ENCODE measurements around the gene NR4A3.

Gene NR4A3

GRCh38 chr9:99859243-99859980 is 37.7 kb downstream of the NR4A3 start:
- FAIRE-seq (no peak), DNase-seq (ENCODE audit: insufficient read length, low spot score) (no peak)
- TF ChIP-seq CTCF (IDR thresholded peaks at IDR 0.05; ENCODE audit: insufficient read depth, missing control alignments), result no peak

- TF ChIP-seq CTCF (IDR thresholded peaks at IDR 0.05; ENCODE audit: insufficient read depth, missing control alignments), result no peak
- DNase-seq (ENCODE audit: insufficient read length, low spot score) (no peak), FAIRE-seq (no peak)
These were observed 38.6 kb downstream of the NR4A3 start for GRCh38 chr9:99860266-99860665.

GRCh38 chr9:99863955-99864354 is 42.3 kb downstream of the NR4A3 start:
- no peak for TF ChIP-seq CTCF (IDR thresholded peaks at IDR 0.05; ENCODE audit: insufficient read depth, missing control alignments)
- DNase-seq (ENCODE audit: insufficient read length, low spot score), result no peak
- no peak for FAIRE-seq

GRCh38 chr9:99866398-99866797 is 44.7 kb downstream of the NR4A3 start:
- no peak for TF ChIP-seq CTCF (IDR thresholded peaks at IDR 0.05; ENCODE audit: insufficient read depth, missing control alignments)
- FAIRE-seq, result no peak
- DNase-seq (ENCODE audit: insufficient read length, low spot score), result no peak

- FAIRE-seq, result no peak
- DNase-seq (ENCODE audit: insufficient read length, low spot score), result no peak
- TF ChIP-seq CTCF (IDR thresholded peaks at IDR 0.05; ENCODE audit: insufficient read depth, missing control alignments), result no peak
These were observed 45.9 kb downstream of the NR4A3 start for GRCh38 chr9:99867536-99867935.

- no peak for TF ChIP-seq CTCF (IDR thresholded peaks at IDR 0.05; ENCODE audit: insufficient read depth, missing control alignments)
- DNase-seq (ENCODE audit: insufficient read length, low spot score) (no peak), FAIRE-seq (no peak)
These were observed 46.3 kb downstream of the NR4A3 start for GRCh38 chr9:99867968-99868367.

- FAIRE-seq, result no peak
- no peak for DNase-seq (ENCODE audit: insufficient read length, low spot score)
- no peak for TF ChIP-seq CTCF (IDR thresholded peaks at IDR 0.05; ENCODE audit: insufficient read depth, missing control alignments)
These were observed 47.2 kb downstream of the NR4A3 start for GRCh38 chr9:99868845-99869244.

Measured in D721Med (cell line).